GM19035 (cell line): ENCODE results near the gene MEF2D.

Experiments
- ATAC-seq: cut with Tn5 transposase; IDR thresholded peaks from one replicate; pipeline ENCODE4 v1.9.1; 2021; ENCODE audit not compliant: unreplicated experiment

The MEF2D gene

GRCh38 chr1:156502391-156502893 lies 1.9 kb upstream of the MEF2D start:
- no peak for ATAC-seq

DNA sequence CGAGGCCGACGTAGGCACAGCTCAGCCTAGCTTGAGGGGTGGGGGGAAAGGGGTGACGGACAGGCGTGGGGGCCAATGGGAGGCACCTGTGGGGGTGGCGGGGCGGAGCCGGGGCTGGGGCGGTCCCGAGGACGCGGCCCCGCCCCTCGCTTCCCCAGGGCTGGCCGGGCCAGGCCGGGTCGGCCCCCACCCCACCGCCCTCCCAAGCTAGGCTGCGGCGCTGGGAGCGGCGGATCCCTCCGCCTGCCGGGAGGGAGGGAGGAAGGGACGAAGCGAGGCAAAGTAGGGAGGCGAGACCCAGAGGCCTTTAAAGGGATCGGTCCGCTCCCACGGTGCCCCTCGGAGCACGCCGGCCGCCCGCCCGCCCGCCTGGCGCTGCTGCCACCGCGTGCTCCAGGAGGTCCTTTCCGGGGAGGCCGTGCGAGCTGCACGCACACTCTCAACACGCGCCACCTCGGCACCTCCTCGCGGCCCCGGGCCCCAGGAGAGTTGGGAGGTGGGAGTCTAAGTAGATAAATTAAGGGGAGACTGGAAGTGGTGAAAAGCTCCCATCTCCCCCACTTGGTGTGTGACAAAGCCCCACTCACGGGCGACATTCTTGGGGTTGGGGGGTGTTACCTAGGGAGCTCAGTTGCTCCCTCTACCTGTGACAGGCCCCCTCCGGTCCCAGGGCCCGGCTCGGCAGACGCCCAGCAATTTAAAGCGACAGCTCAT lies 375 bp upstream of the MEF2D start:
- ATAC-seq, result peak; percentile 49

DNA sequence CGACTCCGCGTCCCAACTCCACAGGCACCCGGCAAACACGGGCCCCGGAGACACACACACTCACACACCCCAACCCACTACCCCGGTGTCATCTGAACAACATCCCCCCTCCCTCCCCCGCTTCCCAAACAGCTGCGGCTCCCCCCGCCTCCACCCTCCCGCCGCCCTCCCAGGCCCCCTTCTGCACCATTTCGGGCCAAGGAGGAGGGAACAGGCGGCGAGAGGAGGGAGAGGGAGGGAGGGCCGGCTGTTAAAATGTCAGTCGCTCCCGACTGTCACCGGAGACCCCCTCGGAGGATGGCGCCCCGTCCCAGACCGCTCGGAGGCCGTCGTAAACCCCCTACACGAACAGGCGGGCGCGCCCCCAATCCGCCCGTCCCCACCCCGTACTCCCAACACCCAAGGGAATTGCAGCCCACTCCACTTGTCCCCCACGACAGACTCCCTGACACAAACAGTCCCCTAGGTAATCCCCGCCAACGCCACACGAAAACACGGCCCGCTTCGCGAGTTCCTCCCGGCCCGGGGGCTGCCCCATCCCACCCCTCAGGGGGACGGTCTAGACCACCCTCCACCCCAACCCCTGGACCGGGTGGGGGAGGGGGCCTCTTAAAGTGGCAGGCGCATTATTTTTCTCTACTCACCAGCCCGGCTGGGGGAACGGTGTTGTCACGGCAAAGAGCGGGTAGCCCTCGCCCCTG lies 583 bp downstream of the MEF2D start:
- no peak for ATAC-seq

- no peak for ATAC-seq
Observed at GRCh38 chr1:156499194-156499841, 1.3 kb downstream of the MEF2D start.

DNA sequence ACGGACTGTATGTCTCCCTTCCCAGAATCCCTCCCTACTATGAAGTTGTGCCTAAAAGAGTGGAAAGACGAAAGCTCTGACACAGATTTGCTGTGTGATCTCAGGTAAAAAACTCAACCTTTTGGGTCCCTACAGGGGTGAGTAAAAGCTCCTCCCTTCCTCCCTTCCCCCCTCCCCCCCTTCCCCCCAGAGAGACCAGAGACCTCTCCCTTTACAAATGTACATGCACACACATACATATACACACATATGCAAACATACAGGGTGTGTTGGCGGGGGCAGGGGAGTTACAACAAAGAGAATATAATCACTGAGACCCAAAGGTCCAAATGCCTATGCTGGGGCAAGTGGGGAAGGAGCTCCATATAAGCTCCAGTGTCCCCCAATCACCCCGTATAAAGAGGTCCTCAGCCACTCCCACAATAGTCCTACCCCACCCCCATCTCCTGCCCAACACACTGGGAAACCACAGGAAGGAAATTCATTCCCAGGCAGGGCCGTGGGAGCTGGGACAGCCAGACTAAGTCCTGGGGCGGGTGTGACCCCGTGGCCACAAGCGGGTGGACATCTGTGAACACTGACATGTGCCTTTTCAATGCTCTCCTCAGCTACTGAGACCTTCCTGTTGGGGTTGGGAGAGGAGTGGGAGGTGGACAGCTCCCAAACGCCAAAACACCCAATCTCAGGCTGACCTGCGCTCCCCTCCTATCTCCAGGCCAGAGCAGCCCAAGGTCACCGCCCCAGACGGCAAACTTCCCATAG lies 2.0 kb downstream of the MEF2D start:
- ATAC-seq, result no peak

GRCh38 chr1:156497743-156498431 lies 2.7 kb downstream of the MEF2D start:
- no peak for ATAC-seq

DNA sequence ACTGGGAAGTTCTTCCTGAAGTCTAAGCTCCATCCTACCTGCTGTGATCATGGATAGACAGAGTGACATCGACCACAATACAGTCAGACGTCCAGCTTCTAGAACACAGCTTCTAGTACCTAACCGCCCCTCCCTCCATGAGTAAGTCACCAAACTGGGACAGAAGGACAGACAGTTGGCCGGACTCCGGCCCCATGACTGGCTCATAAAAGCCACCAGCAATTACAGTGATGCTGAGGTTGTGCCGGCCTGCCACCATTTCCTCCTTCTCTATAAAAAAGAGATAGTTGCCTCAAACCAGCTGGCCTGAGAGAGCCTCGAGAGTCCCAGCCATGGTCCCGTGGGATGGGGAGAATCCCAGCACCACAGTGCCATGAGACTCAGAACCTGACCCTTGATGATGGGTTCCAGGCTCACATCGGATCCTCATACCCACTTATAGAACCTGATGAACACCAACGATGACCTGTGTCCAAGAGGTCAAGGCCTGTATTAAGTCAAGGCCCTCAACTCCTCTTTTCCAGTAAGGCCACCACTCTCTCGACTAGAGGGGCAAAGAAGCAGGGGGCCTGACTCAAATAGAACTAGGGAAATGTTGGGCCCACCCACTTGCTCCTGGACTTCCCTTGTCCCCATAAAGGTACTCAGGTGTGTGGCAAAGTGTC lies 3.4 kb downstream of the MEF2D start:
- no peak for ATAC-seq

GRCh38 chr1:156496211-156496761 lies 4.3 kb downstream of the MEF2D start:
- ATAC-seq, result no peak

GRCh38 chr1:156495401-156496140 lies 5.0 kb downstream of the MEF2D start:
- ATAC-seq, result no peak

DNA sequence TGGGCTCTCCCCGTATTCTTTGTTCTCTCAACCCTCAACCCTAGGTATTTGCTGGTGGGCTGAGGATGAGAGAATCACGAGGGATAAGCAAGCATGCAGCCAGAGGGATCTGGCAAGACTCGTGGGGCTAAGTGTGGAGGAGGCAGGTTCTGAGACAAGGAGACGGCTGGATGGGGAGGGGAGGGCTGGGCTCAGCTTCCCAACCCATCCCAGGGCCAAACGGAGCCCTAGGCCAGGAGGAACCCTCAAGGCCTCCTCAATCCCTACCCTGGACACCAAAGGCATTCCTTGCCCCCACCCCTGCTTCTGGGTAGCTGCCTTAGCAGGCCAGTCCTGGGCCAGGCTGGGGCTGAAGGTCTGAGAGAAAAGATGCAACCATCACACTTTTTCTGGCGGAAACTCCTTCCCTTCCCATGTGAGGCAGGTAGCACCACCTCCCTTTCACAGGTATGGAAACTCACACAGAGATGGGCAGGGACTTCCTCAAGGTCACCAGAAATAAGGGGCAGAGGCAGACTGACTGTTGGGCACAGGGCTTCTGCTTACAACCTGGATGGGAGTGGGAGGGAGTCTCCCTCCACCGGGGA lies 6.2 kb downstream of the MEF2D start:
- ATAC-seq, result no peak

DNA sequence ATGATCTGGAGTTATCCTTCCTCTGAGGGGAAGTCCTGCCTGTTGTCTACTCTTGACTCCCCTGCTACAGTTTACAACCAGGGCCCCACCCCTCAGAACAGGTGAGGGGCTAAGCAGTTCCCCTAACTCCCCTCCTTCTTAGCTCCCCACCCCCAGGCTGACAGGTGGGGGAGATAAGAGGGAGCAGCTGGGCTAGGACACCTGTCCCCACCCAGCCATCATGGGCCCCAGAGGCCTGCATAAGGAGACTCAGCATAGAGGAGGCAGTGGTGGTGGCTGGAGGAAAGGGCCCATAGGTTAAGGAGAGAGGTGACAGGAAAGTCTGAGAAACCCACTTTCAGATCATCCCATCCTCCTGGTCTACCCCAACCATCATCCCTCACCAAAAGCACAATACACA lies 6.8 kb downstream of the MEF2D start:
- no peak for ATAC-seq

DNA sequence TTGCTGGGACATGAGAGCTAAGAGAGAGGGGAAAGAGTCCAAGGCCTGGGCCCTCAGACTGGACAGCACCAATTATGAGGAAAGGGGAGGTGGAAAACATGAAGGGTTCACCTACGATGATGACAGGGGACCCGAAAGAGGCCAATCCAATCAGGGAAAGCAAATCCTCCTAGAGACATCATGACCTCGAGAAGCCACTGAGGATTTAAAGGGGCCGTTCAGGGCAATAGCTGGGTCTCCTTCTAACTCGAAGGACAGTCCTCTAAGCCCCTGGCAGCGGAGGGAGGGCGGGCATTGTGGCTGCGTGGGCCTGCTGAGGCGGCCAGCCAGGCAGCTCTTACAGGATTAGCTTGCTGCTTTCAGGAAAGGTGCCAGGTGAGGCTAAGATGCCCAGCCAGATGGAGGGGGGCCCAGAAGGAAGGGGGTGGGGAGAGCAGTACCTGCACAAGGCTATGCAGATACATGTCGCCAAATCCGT lies 7.4 kb downstream of the MEF2D start:
- no peak for ATAC-seq

GRCh38 chr1:156492591-156493080 lies 7.9 kb downstream of the MEF2D start:
- ATAC-seq, result no peak

- ATAC-seq, result no peak
Observed at GRCh38 chr1:156492013-156492590, 8.5 kb downstream of the MEF2D start.

DNA sequence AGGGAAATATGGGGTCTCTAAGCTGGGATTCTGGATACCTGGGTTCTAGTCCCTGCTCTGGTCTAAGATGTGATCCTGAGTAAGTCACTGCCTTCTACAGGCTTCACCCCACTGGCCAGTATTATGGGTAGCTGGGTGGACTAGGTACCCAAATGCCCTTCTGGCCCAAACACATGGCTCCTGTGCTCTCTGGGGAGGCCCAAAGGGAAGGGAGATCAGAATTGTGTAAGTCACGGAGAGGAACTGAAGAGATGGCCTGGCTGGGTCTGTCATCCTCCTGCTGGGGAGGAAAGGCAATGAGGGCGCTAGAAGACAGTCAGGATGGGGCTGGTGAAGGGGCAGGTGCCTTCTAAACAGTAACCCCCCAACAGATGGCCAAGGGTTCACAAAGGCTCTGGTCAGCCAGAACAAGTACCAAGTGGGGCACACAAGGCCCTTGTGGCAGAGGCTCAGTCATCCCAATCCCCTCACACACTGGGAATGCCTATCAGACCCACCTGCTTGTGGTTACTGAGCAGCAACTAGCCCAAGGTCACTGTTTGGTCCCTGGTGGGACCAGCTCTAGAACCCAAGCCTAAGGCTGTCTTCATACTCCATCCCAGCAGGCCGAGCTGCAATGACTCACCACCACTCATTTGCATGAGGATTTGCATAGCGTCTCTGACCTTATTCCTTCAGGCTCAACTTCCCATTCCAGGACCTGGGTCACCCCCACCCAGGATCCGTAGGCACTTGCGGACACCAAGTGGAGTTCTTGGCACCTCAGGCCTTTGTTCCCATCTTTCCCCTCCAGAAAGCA lies 9.2 kb downstream of the MEF2D start:
- ATAC-seq, result no peak

DNA sequence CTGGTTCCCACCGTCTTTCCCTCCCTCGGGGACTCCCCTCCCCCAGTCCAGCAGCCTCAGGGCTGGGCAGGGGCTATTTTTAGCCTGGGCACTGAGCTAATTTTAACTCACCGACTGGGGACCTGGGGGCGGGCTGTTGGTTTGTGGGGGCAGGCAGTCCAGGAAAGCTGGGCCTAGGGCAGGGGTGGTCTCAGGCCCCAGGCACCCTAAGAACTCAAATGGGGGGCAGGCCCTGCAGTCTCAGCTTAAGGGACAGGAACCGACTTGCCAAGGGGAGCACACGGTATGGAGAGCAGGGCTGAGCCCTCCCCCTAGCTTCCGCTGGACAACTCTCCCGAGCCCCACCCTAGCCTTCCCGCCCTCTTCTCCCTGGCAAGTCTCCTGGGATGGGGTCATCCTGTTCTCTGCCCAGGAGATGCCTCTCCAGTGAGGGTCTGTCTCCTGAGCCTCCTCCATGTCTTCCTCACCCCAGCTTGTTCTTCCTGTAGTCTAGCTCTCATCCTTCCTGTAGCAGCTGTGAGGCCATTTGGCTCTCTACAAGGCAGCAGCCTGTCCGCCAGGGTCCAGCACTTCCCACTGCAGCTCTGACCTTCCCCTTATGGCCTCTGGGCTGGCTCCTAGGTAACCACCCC lies 10.1 kb downstream of the MEF2D start:
- ATAC-seq, result no peak

DNA sequence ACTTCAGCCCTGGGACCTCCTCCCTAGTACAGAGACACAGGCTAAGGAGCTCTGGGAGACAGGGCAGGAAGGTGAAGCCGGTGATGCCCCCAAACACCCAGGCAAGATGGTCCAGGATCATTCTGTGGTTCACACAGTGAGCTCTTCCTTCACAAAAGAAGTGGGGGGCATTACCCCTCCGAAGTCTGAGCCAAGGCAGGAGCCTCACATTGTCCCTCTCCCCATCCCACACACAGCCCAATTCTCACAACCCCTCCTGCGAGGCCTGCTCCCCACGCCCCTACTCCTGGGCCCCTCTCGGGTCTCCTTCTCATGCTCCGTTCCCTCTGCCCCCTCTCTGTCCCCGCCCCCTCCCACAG lies 10.7 kb downstream of the MEF2D start:
- no peak for ATAC-seq
